Stimulated activated naive CD8-positive, alpha-beta T cell treated with anti-CD3 and anti-CD28 coated beads, Interleukin-15, Interleukin-2, amounts not matched to agents 100 ng/mL and 50 ng/mL, for 24 hours (primary cell): ENCODE data around the gene VENTX.
A peak's percentile ranks its signal among the peaks of the same experiment; 100 is the strongest.

Experiments
- H3K27ac Mint-ChIP-seq: one replicate; pipeline ENCODE4 v1.8.0; 2021; ENCODE audit warnings: mild to moderate bottlenecking, mixed read lengths
- H3K27me3 Mint-ChIP-seq: one replicate; pipeline ENCODE4 v1.8.0; 2021; ENCODE audit warnings: mixed read lengths
- H3K36me3 Mint-ChIP-seq: one replicate; pipeline ENCODE4 v1.8.0; 2021; ENCODE audit warnings: low read depth, mixed read lengths
- H3K4me1 Mint-ChIP-seq: one replicate; pipeline ENCODE4 v1.8.0; 2021; ENCODE audit warnings: low read depth, mixed read lengths
- H3K4me3 Mint-ChIP-seq: one replicate; pipeline ENCODE4 v1.8.0; 2021; ENCODE audit warnings: mild to moderate bottlenecking, mixed read lengths
- H3K9me3 Mint-ChIP-seq: one replicate; pipeline ENCODE4 v1.8.0; 2021; ENCODE audit warnings: mixed read lengths

VENTX gene

DNA sequence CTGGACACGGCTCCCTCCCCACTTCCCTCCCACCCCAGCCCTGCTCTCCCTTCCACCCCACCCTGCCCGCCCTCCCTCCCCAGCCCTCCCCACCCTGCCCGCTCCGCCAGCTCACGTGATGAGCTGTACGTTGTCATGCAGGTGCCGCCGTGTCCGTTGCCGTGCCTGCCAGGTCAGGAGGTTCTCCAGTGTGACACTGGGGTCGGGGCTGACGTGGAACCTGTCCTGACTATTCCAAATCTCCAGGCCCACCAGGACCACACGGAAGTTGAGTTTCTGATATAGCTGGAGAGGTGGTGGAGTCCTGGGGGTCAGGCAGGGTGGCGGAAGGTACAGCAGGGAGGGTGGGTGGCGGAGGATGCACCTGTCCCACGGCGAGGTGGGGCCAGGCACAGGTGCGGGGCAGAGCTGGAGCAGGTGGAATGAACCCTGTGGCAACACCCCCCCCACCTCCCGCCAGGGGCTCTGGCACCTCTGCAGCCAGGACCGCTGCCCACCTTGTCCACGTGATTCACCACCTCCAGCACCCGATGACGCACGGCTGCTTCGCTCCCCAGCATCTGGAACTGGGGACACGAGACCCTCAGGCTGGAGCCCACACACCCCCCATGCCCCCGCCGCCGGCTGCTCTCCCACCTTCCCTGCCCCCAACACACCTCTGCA lies 34.8 kb downstream of the VENTX start:
- peaks cover 9% of the 10 kb centered on the region for H3K4me1 Mint-ChIP-seq
- no peaks in the 10 kb centered on the region for H3K36me3 Mint-ChIP-seq
- H3K4me3 Mint-ChIP-seq, result no peak overlapping the region
- H3K9me3 Mint-ChIP-seq, result no peaks in the 10 kb centered on the region
- no peaks in the 10 kb centered on the region for H3K27me3 Mint-ChIP-seq
- no peak overlapping the region for H3K27ac Mint-ChIP-seq

DNA sequence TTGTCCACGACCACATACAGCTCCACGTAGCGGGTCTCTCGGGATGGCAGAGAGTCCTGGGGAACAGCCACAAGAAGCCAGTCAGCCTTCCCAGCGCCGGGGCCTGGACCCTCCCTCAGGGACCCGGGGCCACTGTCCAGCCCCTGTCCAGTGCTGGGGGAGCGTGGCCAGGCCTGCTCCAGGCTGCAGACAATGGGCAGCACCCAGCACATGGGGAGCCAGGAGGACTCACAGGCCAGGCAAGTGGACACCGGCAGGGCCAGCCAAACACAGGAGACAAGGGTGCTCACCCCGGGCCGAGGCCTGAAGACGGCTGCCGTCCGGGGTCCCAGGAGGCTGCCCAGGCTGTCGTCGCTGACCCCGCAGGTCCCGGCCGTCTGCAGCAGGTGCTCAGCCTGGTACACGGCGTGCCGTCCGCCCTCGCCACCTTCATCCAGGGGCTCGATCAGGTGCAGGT lies 35.3 kb downstream of the VENTX start:
- Mint-ChIP-seq H3K36me3 (no peaks in the 10 kb centered on the region), H3K27ac (no peak overlapping the region), H3K4me1 (peaks cover 14% of the 10 kb centered on the region), H3K27me3 (no peaks in the 10 kb centered on the region), H3K4me3 (no peak overlapping the region), H3K9me3 (no peaks in the 10 kb centered on the region)

DNA sequence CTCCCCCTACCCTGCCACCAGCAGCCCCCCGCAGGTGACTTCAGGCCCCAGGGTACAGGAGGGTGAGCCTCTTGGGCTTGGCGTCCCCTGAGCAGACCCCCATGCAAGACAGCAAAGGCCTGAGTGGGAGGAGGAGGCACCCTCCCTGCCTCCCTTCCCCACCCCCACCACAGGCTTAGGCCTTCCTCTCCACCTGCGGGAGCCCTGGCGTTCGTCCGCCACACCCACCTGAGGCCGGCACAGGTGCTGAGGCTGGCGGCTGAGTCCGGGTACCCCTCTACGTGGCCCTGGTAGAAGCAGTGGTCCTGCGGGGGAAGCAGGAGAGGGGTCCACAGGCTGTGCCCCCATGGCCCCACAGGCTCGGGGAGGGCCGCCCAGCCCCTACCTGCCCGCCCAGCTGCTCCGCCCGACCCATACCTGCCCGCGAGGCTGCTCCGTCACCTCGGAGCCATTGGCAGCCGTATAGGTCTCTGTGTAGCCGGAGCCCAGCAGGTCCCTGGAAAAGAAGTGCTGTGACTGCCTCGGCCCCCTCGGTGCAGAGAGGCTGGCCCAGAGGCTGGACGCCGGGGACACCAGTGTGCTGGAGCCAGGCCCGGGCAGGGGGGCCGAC lies 36.0 kb downstream of the VENTX start:
- Mint-ChIP-seq H3K4me3 (no peak overlapping the region), H3K27me3 (no peaks in the 10 kb centered on the region), H3K27ac (no peak overlapping the region), H3K9me3 (no peaks in the 10 kb centered on the region), H3K4me1 (peaks cover 21% of the 10 kb centered on the region), H3K36me3 (no peaks in the 10 kb centered on the region)

DNA sequence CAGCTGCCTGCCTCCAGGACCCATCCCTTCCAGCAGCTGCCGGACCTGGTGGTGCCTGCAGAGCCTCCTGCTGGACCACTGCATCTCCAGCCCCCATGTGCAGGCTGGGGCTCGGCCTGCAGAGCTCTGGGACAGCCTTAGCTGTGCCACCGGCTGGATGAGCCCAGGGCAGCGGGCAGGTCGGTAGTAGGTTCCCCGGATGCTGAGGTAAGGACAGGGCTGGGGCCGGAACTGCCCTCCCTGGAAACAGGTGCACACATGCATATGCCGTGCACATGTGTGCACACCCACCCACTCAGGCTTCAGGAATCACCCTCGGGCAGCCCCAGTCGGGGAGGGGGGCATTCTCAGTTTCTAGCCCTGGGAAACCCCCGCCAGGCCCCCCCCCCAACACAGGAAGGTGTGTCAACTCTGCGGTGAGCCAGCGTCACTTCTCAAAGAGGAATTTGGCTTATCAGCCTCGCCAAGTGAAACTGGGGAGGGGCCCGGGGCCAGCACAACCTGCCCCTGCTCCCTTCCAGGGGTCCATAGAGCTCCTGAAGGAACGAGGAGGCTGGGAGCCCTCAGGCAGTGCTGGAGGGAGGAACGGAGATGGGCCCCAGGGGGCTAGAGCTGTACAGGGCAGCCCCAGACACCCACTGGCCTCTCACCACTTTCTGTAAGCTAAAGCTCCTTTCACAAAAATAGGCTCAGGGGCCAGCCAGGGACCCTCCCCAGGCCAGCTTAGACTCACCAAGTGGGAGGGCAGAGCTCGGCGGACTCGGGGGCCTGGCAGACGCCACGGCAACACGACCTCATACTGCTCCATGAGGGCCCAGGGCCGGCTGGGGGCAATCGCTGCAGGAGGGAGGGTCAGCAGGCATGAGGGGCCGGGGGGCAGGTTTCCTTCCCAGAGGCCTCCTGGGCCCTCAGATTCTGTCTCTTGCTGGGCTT lies 37.4 kb downstream of the VENTX start:
- Mint-ChIP-seq H3K4me3 (peak overlapping the region; percentile 87), H3K4me1 (peaks cover 32% of the 10 kb centered on the region), H3K27ac (peak overlapping the region; percentile 81), H3K27me3 (no peaks in the 10 kb centered on the region), H3K36me3 (no peaks in the 10 kb centered on the region), H3K9me3 (no peaks in the 10 kb centered on the region)

GRCh38 chr10:133275684-133276092 lies 38.0 kb downstream of the VENTX start:
- Mint-ChIP-seq H3K27ac (peak overlapping the region; percentile 81), H3K36me3 (no peaks in the 10 kb centered on the region), H3K9me3 (no peaks in the 10 kb centered on the region), H3K4me1 (peaks cover 34% of the 10 kb centered on the region), H3K27me3 (no peaks in the 10 kb centered on the region), H3K4me3 (peak overlapping the region; percentile 87)

DNA sequence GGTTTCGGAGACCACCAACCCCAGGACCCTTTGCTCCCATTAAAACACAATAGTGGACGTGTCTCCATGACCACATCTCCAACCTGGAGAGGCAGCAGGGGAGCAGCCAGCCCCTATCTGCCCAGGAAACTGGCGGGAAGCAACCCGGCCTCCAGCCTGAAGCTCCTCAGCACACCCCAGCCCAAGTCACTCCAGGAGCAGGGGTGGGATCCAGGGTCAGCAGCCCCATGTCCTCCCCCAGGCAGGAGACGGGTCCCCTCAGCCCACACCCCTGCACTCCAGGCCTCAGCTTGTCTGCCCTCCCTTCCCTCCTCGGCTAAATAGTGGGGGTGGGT lies 38.4 kb downstream of the VENTX start:
- no peaks in the 10 kb centered on the region for H3K36me3 Mint-ChIP-seq
- H3K9me3 Mint-ChIP-seq, result no peaks in the 10 kb centered on the region
- H3K27ac Mint-ChIP-seq, result peak overlapping the region; percentile 81
- H3K27me3 Mint-ChIP-seq, result no peaks in the 10 kb centered on the region
- H3K4me3 Mint-ChIP-seq, result peak overlapping the region; percentile 87
- peaks cover 34% of the 10 kb centered on the region for H3K4me1 Mint-ChIP-seq

GRCh38 chr10:133276435-133277201 lies 39.0 kb downstream of the VENTX start, which contains the start of gene ADAM8:
ADAM8 (minus strand) TSS chr10:133276868; CDS start chr10:133276817, 51 bp downstream.
- H3K9me3 Mint-ChIP-seq, result no peaks in the 10 kb centered on the region
- peaks cover 34% of the 10 kb centered on the region for H3K4me1 Mint-ChIP-seq
- no peaks in the 10 kb centered on the region for H3K36me3 Mint-ChIP-seq
- no peaks in the 10 kb centered on the region for H3K27me3 Mint-ChIP-seq
- peak within 1 kb of the TSS; percentile 81 for H3K27ac Mint-ChIP-seq
- peak within 1 kb of the TSS; percentile 87 for H3K4me3 Mint-ChIP-seq

- Mint-ChIP-seq H3K27me3 (no peaks in the 10 kb centered on the region), H3K4me3 (no peak overlapping the region), H3K27ac (no peak overlapping the region), H3K9me3 (no peaks in the 10 kb centered on the region), H3K36me3 (peaks cover 8% of the 10 kb centered on the region), H3K4me1 (peaks cover 34% of the 10 kb centered on the region)
Observed at GRCh38 chr10:133277277-133277992, 39.8 kb downstream of the VENTX start.

DNA sequence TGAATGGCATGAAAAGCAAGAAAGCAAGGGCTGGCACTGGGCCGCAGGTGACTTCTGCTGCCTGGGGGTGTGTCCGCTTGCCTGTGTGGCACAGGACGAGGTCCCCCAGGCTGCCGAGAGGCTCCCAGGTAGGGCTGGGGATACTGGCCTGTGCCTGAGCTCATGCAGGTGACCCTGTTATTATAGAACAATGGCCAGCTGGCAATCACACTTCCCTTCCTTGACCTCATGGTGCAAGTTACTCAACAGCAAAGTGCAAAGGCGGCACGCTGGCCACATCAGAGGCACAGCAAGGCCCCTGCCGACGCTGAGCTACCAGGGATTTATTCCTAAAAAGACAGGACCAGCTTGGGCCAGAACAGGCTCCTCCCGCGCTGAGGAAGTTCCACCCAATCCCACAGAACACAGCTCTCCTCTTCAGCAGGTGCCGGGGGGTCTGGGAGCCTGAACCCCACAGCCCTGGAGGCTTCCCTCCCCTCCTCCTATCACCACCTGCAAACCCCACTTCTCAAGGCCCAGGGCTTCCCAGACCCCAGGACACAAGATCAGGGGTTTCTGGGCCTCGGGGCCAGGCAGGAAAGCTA lies 40.4 kb downstream of the VENTX start:
- Mint-ChIP-seq H3K4me1 (peaks cover 34% of the 10 kb centered on the region), H3K27me3 (no peaks in the 10 kb centered on the region), H3K27ac (peak overlapping the region; percentile 52), H3K36me3 (peaks cover 10% of the 10 kb centered on the region), H3K4me3 (peak overlapping the region; percentile 66), H3K9me3 (no peaks in the 10 kb centered on the region)

DNA sequence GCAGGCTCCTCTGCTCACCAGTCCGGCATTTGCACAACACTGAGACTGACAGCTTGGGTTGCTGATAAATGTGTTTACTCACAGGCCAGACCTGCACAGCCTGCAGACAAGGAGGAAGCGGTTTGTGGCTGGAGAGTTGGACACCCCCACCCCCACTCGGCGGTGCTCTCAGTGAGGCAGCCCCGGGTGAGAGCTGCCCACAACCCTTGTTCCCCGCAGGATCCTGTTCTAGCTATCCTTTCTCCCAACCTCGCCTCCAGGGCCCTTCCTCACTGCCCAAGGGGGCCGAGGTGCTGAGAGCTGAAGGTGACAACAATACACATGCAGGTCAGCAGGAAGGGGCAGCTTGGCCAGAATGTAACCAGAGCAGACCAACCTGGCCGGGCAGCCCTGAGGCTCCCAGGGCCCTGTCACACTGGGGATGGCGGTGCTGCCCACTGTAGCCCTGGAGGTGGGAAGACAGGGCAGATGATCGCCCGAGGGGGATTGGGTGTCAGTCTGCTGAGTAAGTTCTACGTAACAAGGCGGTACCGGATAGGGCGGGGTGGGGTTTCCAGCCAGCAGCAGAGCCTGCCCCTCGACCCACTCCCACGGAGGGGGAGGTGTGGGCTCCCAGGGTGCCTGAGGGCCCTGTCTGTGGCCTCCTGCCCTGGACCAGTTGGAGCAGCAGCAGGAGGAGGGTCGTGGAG lies 41.1 kb downstream of the VENTX start:
- peak overlapping the region; percentile 66 for H3K4me3 Mint-ChIP-seq
- H3K36me3 Mint-ChIP-seq, result peaks cover 13% of the 10 kb centered on the region
- no peaks in the 10 kb centered on the region for H3K9me3 Mint-ChIP-seq
- no peaks in the 10 kb centered on the region for H3K27me3 Mint-ChIP-seq
- peak overlapping the region; percentile 38 for H3K27ac Mint-ChIP-seq
- peaks cover 34% of the 10 kb centered on the region for H3K4me1 Mint-ChIP-seq

DNA sequence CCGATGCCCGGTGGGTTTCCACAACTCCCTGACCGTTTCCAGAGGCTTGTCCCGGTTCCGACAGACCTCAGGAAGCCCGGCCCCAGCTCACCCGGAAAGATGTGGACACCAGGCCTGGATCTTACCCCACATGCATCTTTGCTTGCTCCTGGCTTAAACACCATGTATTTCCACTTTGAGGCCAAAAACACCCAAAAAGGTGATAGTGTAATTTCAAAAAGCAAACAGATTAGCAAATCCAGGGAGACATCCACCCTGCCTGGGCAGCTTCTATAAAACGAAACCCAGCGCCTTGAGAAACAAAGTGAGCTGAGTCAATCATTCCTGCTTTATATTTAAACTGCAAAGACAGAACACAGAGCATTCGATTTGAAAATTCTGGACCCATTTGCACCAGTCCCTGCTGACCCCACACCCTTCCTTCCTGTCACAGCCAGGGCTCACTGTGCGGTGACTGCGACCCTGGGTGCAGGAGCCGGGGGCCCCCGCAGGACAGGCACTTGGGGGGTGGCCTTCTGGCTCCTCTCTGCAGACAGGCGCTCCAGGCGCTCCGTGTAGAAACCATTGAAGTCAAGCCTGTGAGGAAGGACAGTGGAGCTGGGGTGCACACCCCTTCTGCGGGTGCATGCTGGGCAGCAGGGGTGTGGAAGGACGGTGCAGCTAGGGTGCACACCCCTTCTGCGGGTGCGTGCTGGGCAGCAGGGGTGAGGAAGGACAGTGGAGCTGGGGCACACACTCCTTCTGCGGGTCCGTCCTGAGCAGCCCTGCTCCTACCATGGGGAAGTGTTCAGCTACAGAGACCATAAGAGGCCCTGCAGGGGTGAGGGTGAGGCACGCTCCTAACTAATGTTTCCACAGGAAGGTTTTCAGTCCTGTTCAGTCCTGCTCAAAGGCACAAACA lies 41.9 kb downstream of the VENTX start:
- Mint-ChIP-seq H3K27ac (no peak overlapping the region), H3K36me3 (peaks cover 20% of the 10 kb centered on the region), H3K4me3 (no peak overlapping the region), H3K27me3 (no peaks in the 10 kb centered on the region), H3K4me1 (peaks cover 34% of the 10 kb centered on the region), H3K9me3 (no peaks in the 10 kb centered on the region)

DNA sequence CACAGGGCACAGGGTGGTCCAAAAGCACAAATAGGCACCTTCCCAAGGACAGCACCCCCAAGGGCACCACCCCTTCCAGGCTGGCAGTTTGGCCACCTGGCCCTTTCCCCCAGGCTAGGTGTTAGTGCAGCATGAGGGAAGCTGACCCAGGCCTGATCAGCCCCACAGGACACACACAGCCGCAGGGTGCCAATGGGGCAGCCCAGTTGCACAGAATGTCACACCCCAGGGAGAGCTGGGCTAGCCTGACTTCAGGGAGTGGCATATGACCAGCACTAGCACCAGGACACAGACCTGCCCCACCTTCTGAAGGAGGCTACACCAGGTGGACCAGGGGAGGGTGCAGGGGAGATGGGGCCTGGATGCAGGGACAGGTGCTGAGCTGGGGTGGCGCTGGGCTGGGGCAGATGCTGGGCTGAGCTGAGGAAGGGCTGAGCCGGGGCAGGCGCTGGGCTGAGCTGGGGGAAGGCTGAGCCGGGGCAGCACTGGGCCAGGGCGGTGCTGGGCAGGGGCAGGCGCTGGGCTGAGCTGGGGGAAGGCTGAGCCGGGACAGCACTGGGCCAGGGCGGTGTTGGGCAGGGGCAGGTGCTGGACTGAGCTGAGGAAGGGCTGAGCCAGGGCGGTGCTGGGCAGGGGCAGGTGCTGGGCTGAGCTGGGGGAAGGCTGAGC lies 42.9 kb downstream of the VENTX start:
- no peaks in the 10 kb centered on the region for H3K27me3 Mint-ChIP-seq
- H3K4me3 Mint-ChIP-seq, result no peak overlapping the region
- no peak overlapping the region for H3K27ac Mint-ChIP-seq
- peaks cover 33% of the 10 kb centered on the region for H3K4me1 Mint-ChIP-seq
- H3K9me3 Mint-ChIP-seq, result no peaks in the 10 kb centered on the region
- H3K36me3 Mint-ChIP-seq, result peaks cover 27% of the 10 kb centered on the region
